Progenitor cell of endocrine pancreas (in vitro differentiated cells): ENCODE data around the gene TMEM132D. TPM values are rescaled to one million over a fixed set of nuclear protein-coding genes. Genes with fewer than 3 reads are reported as not detected.

Experiments
- DNase-seq: peaks from one replicate; pipeline ENCODE4 v3.0.0; 2021; ENCODE audit warnings: low spot score; ENCODE audit not compliant: unreplicated experiment
- H3K27ac Mint-ChIP-seq: 2 replicates; pipeline ENCODE4 v1.8.0; 2021; ENCODE audit warnings: mild to moderate bottlenecking, moderate library complexity, mixed read lengths
- H3K27me3 Mint-ChIP-seq: 2 replicates; pipeline ENCODE4 v1.8.0; 2021; ENCODE audit warnings: mixed read lengths
- H3K36me3 Mint-ChIP-seq: 2 replicates; pipeline ENCODE4 v1.8.0; 2022; ENCODE audit warnings: mixed read lengths; ENCODE audit not compliant: insufficient read depth
- H3K4me1 Mint-ChIP-seq: 2 replicates; pipeline ENCODE4 v1.8.0; 2021; ENCODE audit warnings: low read depth, mixed read lengths
- H3K4me3 Mint-ChIP-seq: 2 replicates; pipeline ENCODE4 v1.8.0; 2021; ENCODE audit warnings: low read depth, mild to moderate bottlenecking, moderate library complexity, mixed read lengths
- H3K9me3 Mint-ChIP-seq: 2 replicates; pipeline ENCODE4 v1.8.0; 2021; ENCODE audit warnings: low read depth, mixed read lengths
- CTCF ChIP-seq: fragments of 200-600 bp; sonication (generic); IDR thresholded peaks from one replicate; pipeline ENCODE4 v1.5.0; 2021; ENCODE audit warnings: antibody characterized with exemption, mild to moderate bottlenecking; ENCODE audit not compliant: unreplicated experiment
- total RNA-seq: library from RNA; stranded (reverse); gene quantifications from 2 replicates; pipeline ENCODE4 v1.2.1, GENCODE V29; 2021

Gene TMEM132D
- total RNA-seq, 1 donor from 2014 or later, result 0.46 TPM

- Mint-ChIP-seq H3K27me3 (peaks cover 14% of the 10 kb centered on the region), H3K36me3 (no peaks in the 10 kb centered on the region), H3K9me3 (peaks cover 8% of the 10 kb centered on the region), H3K27ac (no peak overlapping the region), H3K4me3 (no peak overlapping the region), H3K4me1 (no peaks in the 10 kb centered on the region)
- no peak for TF ChIP-seq CTCF
- DNase-seq, result no peak
Measured at GRCh38 chr12:129163461-129163860, 740.4 kb downstream of the TMEM132D start.

- H3K4me3 Mint-ChIP-seq, result no peak overlapping the region
- TF ChIP-seq CTCF, result no peak
- no peaks in the 10 kb centered on the region for H3K4me1 Mint-ChIP-seq
- H3K36me3 Mint-ChIP-seq, result no peaks in the 10 kb centered on the region
- no peak overlapping the region for H3K27ac Mint-ChIP-seq
- peaks cover 8% of the 10 kb centered on the region for H3K9me3 Mint-ChIP-seq
- DNase-seq, result no peak
- peaks cover 19% of the 10 kb centered on the region for H3K27me3 Mint-ChIP-seq
Measured at GRCh38 chr12:129162805-129163204, 741.0 kb downstream of the TMEM132D start.

GRCh38 chr12:129161511-129161910 lies 742.3 kb downstream of the TMEM132D start:
- H3K4me1 Mint-ChIP-seq, result no peaks in the 10 kb centered on the region
- H3K27me3 Mint-ChIP-seq, result peaks cover 20% of the 10 kb centered on the region
- no peak overlapping the region for H3K4me3 Mint-ChIP-seq
- DNase-seq, result no peak
- TF ChIP-seq CTCF, result no peak
- no peaks in the 10 kb centered on the region for H3K36me3 Mint-ChIP-seq
- no peak overlapping the region for H3K27ac Mint-ChIP-seq
- H3K9me3 Mint-ChIP-seq, result peaks cover 8% of the 10 kb centered on the region

GRCh38 chr12:129160282-129160681 lies 743.5 kb downstream of the TMEM132D start:
- no peak overlapping the region for H3K27ac Mint-ChIP-seq
- peaks cover 20% of the 10 kb centered on the region for H3K27me3 Mint-ChIP-seq
- TF ChIP-seq CTCF, result no peak
- DNase-seq, result no peak
- no peaks in the 10 kb centered on the region for H3K4me1 Mint-ChIP-seq
- no peak overlapping the region for H3K4me3 Mint-ChIP-seq
- no peaks in the 10 kb centered on the region for H3K36me3 Mint-ChIP-seq
- peaks cover 8% of the 10 kb centered on the region for H3K9me3 Mint-ChIP-seq

GRCh38 chr12:129152351-129153104 lies 751.3 kb downstream of the TMEM132D start:
- H3K4me3 Mint-ChIP-seq, result no peak overlapping the region
- H3K27me3 Mint-ChIP-seq, result peaks cover 14% of the 10 kb centered on the region
- no peak for DNase-seq
- H3K9me3 Mint-ChIP-seq, result no peaks in the 10 kb centered on the region
- no peak for TF ChIP-seq CTCF
- no peak overlapping the region for H3K27ac Mint-ChIP-seq
- no peaks in the 10 kb centered on the region for H3K36me3 Mint-ChIP-seq
- H3K4me1 Mint-ChIP-seq, result no peaks in the 10 kb centered on the region
